GM10248 (cell line): ENCODE data around the gene PRDM2.

Experiments used
- CTCF ChIA-PET: fragments of 300-600 bp; sonication (Branson Sonifier 250); formaldehyde crosslinking; extraction: SDS; loops from one replicate; lab custom pipeline; 2021; ENCODE audit warnings: antibody characterized with exemption; lab: Yijun Ruan, JAX
- POLR2A ChIA-PET: fragments of 350-650 bp; sonication (Branson Sonifier 250); formaldehyde crosslinking; extraction: SDS; loops from one replicate; lab custom pipeline; 2020; ENCODE audit warnings: antibody characterized with exemption; lab: Yijun Ruan, JAX
- DNase-seq: peaks from one replicate; pipeline ENCODE4 v3.0.0; 2012; ENCODE audit errors: extremely low spot score
- TF ChIP-seq, protein P1 (sequence below): IDR thresholded peaks from 2 replicates; pipeline ENCODE4 v1.5.1; 2012; ENCODE audit warnings: mild to moderate bottlenecking, low read depth; ENCODE audit errors: extremely low read depth, missing control alignments, control extremely low read depth

PRDM2 gene

DNA sequence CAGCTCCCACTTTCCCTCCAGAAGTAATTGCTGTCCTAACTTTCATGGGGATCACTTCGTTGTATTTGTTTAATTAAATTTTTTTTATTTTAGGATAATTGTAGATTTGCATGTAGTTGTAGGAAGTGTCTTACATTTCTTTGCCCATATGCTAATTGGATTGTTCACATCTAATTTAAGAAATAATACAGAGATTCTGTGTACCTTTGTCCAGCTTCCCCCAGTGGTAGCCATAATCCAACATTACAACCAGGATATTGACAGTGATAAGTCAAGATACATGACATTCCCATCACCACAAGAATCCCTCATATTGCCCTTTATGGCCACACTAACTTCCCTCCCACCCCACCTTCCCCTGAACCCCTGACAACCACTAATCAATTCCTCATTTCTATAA is 136.6 kb downstream of the PRDM2 start:
- ChIA-PET POLR2A (no interaction called here), CTCF (no interaction called here)
- TF ChIP-seq, protein P1, sequence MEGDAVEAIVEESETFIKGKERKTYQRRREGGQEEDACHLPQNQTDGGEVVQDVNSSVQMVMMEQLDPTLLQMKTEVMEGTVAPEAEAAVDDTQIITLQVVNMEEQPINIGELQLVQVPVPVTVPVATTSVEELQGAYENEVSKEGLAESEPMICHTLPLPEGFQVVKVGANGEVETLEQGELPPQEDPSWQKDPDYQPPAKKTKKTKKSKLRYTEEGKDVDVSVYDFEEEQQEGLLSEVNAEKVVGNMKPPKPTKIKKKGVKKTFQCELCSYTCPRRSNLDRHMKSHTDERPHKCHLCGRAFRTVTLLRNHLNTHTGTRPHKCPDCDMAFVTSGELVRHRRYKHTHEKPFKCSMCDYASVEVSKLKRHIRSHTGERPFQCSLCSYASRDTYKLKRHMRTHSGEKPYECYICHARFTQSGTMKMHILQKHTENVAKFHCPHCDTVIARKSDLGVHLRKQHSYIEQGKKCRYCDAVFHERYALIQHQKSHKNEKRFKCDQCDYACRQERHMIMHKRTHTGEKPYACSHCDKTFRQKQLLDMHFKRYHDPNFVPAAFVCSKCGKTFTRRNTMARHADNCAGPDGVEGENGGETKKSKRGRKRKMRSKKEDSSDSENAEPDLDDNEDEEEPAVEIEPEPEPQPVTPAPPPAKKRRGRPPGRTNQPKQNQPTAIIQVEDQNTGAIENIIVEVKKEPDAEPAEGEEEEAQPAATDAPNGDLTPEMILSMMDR, result no peak
- no peak for DNase-seq

DNA sequence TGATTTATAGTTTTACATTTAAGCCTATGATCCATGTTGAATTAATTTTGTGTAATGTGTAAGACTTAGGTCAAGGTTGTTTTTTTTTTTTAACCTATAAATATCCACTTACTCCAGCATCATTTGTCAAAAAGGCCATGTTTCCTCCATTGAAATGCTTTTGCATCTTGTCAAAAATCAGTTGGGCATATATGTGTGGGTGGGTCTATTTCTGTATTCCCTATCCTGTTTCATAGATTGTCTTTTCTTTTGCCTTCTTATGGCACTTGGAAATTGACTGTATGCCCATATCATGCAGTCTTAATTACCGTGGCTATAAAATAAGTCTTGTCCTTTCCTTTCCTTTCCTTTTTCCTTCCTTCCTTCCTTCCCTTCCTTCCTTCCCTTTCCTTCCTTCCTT is 138.2 kb downstream of the PRDM2 start:
- TF ChIP-seq, protein P1, result no peak
- ChIA-PET POLR2A (no interaction called here), CTCF (interaction anchor here (2.2 kb wide), 1 partner anchor 9 kb away, joined by 6 read pairs; no protein-coding TSS in a partner anchor)
- DNase-seq, result no peak

DNA sequence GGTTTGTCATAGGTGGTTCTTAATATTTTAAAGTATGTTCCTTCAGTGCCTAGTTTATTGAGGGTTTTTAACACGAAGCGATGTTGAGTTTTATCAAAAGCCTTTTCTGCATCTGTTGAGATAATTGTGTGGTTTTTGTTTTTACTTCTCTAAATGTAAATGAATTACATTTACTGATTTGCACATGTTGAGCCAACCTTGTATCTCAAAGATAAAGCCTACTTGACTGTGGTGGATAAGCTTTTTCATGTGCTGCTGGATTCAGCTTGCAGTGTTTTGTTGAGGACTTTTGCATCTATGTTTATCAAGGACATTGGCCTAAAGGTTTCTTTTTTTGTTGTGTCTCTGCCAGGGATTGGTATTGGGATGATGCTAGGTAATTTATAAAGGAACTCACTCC is 142.5 kb downstream of the PRDM2 start:
- TF ChIP-seq, protein P1, result no peak
- ChIA-PET POLR2A (no interaction called here), CTCF (interaction anchor here (1.5 kb wide), 1 partner anchor 18 kb away, joined by 3 read pairs; no protein-coding TSS in a partner anchor)
- no peak for DNase-seq

DNA sequence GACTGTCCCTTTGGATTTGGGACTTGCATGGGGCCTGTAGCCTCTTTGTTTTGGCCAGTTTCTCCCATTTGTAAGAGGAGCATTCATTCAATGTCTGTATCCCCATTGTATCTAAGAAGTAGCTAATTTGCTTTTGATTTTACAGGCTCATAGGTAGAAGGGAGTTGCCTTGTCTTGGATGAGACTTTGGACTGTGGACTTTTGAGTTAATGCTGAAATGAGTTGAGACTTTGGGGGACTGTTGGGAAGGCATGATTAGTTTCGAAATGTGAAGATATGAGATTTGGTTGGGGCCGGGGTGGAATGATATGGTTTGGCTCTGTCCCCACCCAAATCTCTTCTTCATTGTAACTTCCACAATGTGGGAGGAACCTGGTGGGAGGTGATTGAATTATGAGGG is 151.7 kb downstream of the PRDM2 start:
- TF ChIP-seq, protein P1, result no peak
- no peak for DNase-seq
- ChIA-PET POLR2A (no interaction called here), CTCF (no interaction called here)

DNA sequence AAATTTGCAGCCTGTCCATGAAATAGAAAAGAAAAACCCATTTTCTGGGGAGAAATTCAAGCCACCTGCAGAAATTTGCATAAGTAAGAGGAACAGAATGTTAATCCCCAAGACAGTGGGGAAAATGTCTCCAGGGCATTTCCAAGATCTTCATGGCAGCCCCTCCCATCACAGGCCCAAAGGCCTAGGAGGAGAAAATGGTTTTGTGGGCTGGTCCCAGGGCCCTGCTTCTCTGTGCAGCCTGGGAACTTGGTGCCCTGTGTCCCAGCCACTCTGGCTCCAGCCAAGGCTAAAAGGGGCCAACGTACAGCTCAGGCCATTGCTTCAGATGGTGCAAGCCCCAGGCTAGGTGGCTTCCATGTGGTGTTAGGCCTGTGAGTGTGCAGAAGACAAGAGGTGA is 155.6 kb downstream of the PRDM2 start:
- POLR2A ChIA-PET, result no interaction called here
- CTCF ChIA-PET, result no interaction called here
- TF ChIP-seq, protein P1, result no peak
- DNase-seq, result no peak

DNA sequence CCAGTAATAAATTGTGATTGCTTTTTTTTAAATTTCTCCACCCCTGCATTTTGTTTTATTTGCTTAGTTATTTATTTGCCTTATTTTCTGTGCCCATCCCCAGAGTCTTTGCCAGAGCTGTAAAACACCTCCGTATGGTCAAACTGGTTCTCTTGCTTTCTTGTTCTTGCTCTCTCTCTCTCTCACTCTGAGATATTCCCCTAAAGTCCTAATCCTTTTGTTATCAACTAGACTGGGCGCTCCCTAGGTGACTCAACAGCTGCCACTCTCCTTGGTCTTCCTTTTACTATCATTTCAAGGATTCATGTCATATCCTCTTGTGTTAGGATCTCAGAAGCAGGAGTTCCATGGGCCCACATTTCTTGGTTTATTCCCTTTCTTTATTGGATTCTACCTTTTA is 160.0 kb downstream of the PRDM2 start:
- TF ChIP-seq, protein P1, result no peak
- no peak for DNase-seq
- POLR2A ChIA-PET, result no interaction called here
- CTCF ChIA-PET, result interaction anchor here (1.7 kb wide), 1 partner anchor 17 kb away, joined by 3 read pairs; no protein-coding TSS in a partner anchor

DNA sequence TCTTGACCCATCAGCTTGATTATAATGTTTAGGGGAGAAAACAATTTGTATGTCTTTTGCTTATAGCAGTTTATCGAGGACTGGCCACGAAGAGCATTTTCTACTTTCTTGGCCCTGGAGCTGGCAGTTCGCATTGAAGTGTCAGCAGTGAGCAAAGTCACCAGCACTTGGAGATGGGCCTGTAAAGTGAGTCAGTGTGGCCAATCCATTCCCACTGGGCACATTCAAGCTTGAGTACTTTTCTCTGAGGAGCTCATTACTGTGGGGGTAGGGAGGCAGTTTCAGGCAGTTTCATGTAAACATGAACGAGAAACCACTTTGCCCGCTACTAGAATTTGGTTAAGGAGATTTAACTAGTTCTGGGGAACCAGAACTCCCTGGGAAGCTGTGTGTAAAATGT is 164.8 kb downstream of the PRDM2 start:
- CTCF ChIA-PET, result interaction anchor here (1.1 to 1.3 kb wide), 2 partner anchors 18 to 30 kb away, joined by 3 read pairs; no protein-coding TSS in a partner anchor
- POLR2A ChIA-PET, result no interaction called here
- TF ChIP-seq, protein P1, result no peak
- no peak for DNase-seq
